Esophagus muscularis mucosa (tissue), 4 donors: ENCODE measurements around the gene FGF14. TPM values are rescaled to one million over a fixed set of nuclear protein-coding genes. Genes with fewer than 3 reads are reported as not detected.

Experiments
- DNase-seq: peaks from one replicate; pipeline ENCODE4 v3.0.0-alpha.2; 2017; ENCODE audit errors: extremely low spot score
- H3K27ac ChIP-seq, 4 donors: fragments of 200-600 bp; sonication (generic); replicated peaks in 1 of 4; 1 replicate in 3 of 4; 2 replicates in 1 of 4; pipeline ENCODE4 v1.5.1; 2016 to 2019; ENCODE audit warnings: mild to moderate bottlenecking in 1 of 4
- H3K27me3 ChIP-seq, 4 donors: fragments of 200-600 bp; sonication (generic); one replicate each; pipeline versions ENCODE4 v1.5.1 to v1.6.0; 2016 to 2019
- H3K36me3 ChIP-seq, 4 donors: fragments of 200-600 bp; sonication (generic); one replicate each; pipeline ENCODE4 v1.5.1; 2016 to 2019
- H3K4me1 ChIP-seq, 4 donors: fragments of 200-600 bp; sonication (generic); one replicate each; pipeline ENCODE4 v1.5.1; 2016 to 2019
- H3K4me3 ChIP-seq, 4 donors: fragments of 200-600 bp; sonication (generic); 1 replicate in 2 of 4; 2 replicates in 2 of 4; pipeline ENCODE4 v1.5.1; 2016 to 2019; ENCODE audit warnings: mild to moderate bottlenecking in 4 of 4, moderate library complexity in 1 of 4
- H3K9me3 ChIP-seq, 4 donors: fragments of 200-600 bp; sonication (generic); 1 replicate in 3 of 4; 2 replicates in 1 of 4; pipeline ENCODE4 v1.5.1; 2016 to 2019
- EP300 ChIP-seq: sonication (generic); formaldehyde crosslinking; IDR thresholded peaks from one replicate; pipeline ENCODE4 v1.6.1; 2017; ENCODE audit warnings: antibody characterized with exemption
- POLR2A ChIP-seq: fragments of 450-650 bp; IDR thresholded peaks from one replicate; pipeline ENCODE4 v1.6.1; 2017; ENCODE audit warnings: antibody characterized with exemption, moderate library complexity, mild to moderate bottlenecking, low read depth
- POLR2AphosphoS5 ChIP-seq, 2 donors: sonication (generic); formaldehyde crosslinking; IDR thresholded peaks; one replicate each; pipeline ENCODE4 v1.6.1; 2017; ENCODE audit warnings: antibody characterized with exemption in 2 of 2
- WGBS: methylation state at CpG from one replicate; pipeline ENCODE4 v1.1.5; 2018; 5-methylcytosine and 5-hydroxymethylcytosine counted together
- intact Hi-C: fragments of 100-400 bp; cut with DNase I; formaldehyde crosslinking; loops from one replicate; pipeline ENCODE4 v1.15.1; 2023
- total RNA-seq, 4 donors: library from RNA; depleted of rRNA; stranded (reverse); fragments of >200 nt; gene quantifications; one replicate each; pipeline versions ENCODE4 v1.1.0 to v1.2.1, GENCODE V29; 2016
- TF ChIP-seq, protein P1 (sequence below), 3 experiments: fragments of 200-600 bp in 2 of 3; fragments of 450-650 bp in 1 of 3; sonication (generic) in 2 of 3; IDR thresholded peaks; one replicate each; pipeline ENCODE4 v1.5.1; 2017 to 2019; ENCODE audit warnings: antibody characterized with exemption in 3 of 3, mild to moderate bottlenecking in 2 of 3, moderate library complexity in 1 of 3

FGF14 gene
- total RNA-seq, 4 donors from 2014 or later, result 0.33 to 2.1 (median 0.87) TPM

DNA sequence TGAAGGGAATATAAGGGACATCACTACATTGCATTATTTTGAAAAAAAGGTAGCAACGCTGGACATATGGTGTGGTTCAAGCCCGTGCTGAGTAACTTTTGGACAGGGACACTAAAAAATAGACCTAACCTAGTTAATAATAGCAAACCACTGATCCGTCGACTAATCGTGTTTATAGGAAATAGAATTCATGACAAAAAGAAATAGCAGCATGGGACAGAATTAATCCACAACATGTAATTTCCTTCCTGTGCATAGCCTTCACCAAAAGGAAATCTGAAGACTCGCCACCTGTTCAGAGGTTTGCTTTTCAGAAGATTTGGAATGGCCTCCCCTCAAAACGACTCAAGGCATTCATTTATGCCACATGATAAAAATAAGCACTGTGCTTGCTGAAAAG lies 128.7 kb downstream of the FGF14 start:
- TF ChIP-seq EP300 (no peak), POLR2A (no peak), POLR2AphosphoS5 (IDR thresholded peaks at IDR 0.05) (no peak)
- TF ChIP-seq, protein P1, sequence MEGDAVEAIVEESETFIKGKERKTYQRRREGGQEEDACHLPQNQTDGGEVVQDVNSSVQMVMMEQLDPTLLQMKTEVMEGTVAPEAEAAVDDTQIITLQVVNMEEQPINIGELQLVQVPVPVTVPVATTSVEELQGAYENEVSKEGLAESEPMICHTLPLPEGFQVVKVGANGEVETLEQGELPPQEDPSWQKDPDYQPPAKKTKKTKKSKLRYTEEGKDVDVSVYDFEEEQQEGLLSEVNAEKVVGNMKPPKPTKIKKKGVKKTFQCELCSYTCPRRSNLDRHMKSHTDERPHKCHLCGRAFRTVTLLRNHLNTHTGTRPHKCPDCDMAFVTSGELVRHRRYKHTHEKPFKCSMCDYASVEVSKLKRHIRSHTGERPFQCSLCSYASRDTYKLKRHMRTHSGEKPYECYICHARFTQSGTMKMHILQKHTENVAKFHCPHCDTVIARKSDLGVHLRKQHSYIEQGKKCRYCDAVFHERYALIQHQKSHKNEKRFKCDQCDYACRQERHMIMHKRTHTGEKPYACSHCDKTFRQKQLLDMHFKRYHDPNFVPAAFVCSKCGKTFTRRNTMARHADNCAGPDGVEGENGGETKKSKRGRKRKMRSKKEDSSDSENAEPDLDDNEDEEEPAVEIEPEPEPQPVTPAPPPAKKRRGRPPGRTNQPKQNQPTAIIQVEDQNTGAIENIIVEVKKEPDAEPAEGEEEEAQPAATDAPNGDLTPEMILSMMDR (IDR thresholded peaks at IDR 0.05), result no peak
- H3K4me1 ChIP-seq, result peaks cover 0 to 31% (median 21%) of the 10 kb centered on the region in 4 donors
- 51% methylated on average over 7 of the region's 7 CpGs for WGBS
- no peak for DNase-seq
- no peak overlapping the region for H3K4me3 ChIP-seq
- H3K9me3 ChIP-seq, result no peaks in the 10 kb centered on the region
- intact Hi-C loops, result no loop called here
- peak overlapping the region in 2 of 4 donors; percentile 42 to 57 for H3K27ac ChIP-seq
- H3K36me3 ChIP-seq, result no peaks in the 10 kb centered on the region
- H3K27me3 ChIP-seq, result no peaks in the 10 kb centered on the region

DNA sequence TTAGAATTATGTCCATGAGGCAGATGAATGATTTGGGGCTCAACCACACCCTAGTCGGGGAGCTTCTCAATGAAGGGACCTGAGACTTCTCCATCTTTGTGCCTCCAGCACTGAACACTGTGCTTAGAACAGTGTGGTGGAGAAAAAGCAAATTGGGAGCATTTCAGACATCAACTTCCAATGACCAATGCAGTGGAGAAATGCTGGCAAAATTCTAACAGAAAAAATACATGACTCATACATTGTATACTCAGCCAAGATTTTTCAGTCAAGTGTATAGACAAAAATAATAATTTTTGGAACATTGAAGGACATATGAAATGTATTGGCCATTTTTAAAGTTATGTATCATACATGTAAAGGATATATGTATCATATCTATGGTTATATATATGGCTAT lies 134.7 kb downstream of the FGF14 start:
- H3K4me1 ChIP-seq, result peaks cover 0 to 6% (median 2%) of the 10 kb centered on the region in 4 donors
- no peaks in the 10 kb centered on the region for H3K9me3 ChIP-seq
- no peak overlapping the region for H3K4me3 ChIP-seq
- no peaks in the 10 kb centered on the region for H3K36me3 ChIP-seq
- intact Hi-C loops, result no loop called here
- DNase-seq, result no peak
- no peak overlapping the region for H3K27ac ChIP-seq
- TF ChIP-seq POLR2AphosphoS5 (IDR thresholded peaks at IDR 0.05) (no peak), EP300 (no peak), POLR2A (no peak)
- TF ChIP-seq, protein P1 (IDR thresholded peaks at IDR 0.05), result no peak
- no peaks in the 10 kb centered on the region for H3K27me3 ChIP-seq
- WGBS, result 81% methylated on average over 1 of the region's 1 CpG

DNA sequence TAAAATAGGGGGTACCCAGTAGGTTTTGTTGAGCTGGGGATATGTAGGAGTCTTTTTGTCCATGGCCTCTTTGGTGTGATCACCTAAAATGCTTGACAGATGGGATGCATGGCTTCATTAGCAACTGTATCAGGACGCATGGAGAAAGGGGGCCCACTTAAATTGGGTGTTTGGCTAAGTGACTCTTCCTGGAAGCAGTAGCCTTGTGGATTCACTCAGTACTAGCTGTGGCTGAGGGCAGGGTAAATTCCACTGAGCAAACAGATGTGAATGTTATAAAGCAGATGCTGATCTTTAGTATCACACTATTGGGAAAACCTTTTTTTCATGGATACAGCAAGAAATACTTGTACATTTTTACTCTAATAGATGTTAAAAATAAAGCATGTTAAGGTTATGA lies 140.0 kb downstream of the FGF14 start:
- Histone ChIP-seq H3K4me3 (no peak overlapping the region), H3K27ac (no peak overlapping the region), H3K4me1 (peaks cover 5 to 12% (median 9%) of the 10 kb centered on the region in 4 donors), H3K9me3 (no peaks in the 10 kb centered on the region), H3K27me3 (no peaks in the 10 kb centered on the region), H3K36me3 (no peaks in the 10 kb centered on the region)
- WGBS, result 47% methylated on average over 1 of the region's 1 CpG
- intact Hi-C loops, result no loop called here
- TF ChIP-seq EP300 (no peak), POLR2AphosphoS5 (IDR thresholded peaks at IDR 0.05) (no peak), POLR2A (no peak)
- TF ChIP-seq, protein P1 (IDR thresholded peaks at IDR 0.05), result no peak
- DNase-seq, result no peak

DNA sequence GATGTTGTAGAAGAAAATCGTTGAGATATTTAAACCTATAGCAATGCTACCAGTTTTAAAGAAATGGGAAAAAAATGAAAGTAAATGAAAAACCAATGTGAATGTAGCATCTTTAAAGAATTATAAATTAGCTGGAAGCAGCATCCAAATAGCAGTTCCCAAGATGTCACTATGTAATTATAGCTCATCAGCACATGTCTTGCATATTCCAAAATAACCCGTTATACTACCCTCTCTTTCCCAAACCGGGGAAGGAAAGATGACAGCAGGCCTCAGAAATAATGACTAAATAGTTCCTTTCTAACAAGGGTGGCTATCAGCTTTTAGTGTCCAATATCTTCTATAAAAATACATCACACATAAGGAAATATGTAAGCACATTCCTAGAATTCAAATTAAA lies 140.5 kb downstream of the FGF14 start:
- H3K4me3 ChIP-seq, result no peak overlapping the region
- H3K9me3 ChIP-seq, result no peaks in the 10 kb centered on the region
- 69% methylated on average over 3 of the region's 3 CpGs for WGBS
- no peak for DNase-seq
- intact Hi-C loops, result no loop called here
- H3K27ac ChIP-seq, result no peak overlapping the region
- no peaks in the 10 kb centered on the region for H3K36me3 ChIP-seq
- H3K4me1 ChIP-seq, result peaks cover 5 to 12% (median 9%) of the 10 kb centered on the region in 4 donors
- H3K27me3 ChIP-seq, result no peaks in the 10 kb centered on the region
- no peak for TF ChIP-seq POLR2A
- no peak for TF ChIP-seq EP300
- TF ChIP-seq POLR2AphosphoS5 (IDR thresholded peaks at IDR 0.05), result no peak
- TF ChIP-seq, protein P1 (IDR thresholded peaks at IDR 0.05), result no peak

DNA sequence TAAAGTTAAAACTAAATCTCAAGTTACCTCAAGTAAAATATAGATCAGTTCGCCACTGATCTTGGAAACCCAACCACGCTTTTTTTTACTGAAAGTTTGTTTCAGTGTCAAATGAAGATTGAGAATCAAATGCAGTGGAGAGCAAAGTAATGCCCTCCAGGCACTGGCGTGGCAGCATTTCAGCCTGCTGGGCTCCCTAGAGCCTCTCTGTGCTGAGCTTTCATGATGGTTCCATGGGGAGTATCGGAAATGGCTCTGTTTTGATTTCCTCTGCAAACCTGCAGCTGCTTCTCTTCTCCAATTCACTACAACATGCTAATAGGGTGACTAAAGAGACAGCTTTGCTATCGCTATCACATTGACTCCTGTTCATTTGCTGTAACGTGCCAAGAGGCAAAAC lies 141.6 kb downstream of the FGF14 start:
- H3K4me3 ChIP-seq, result no peak overlapping the region
- intact Hi-C loops, result no loop called here
- no peaks in the 10 kb centered on the region for H3K36me3 ChIP-seq
- TF ChIP-seq, protein P1 (IDR thresholded peaks at IDR 0.05), result no peak
- no peak for TF ChIP-seq EP300
- H3K4me1 ChIP-seq, result peaks cover 5 to 12% (median 9%) of the 10 kb centered on the region in 4 donors
- no peak overlapping the region for H3K27ac ChIP-seq
- H3K9me3 ChIP-seq, result no peaks in the 10 kb centered on the region
- no peaks in the 10 kb centered on the region for H3K27me3 ChIP-seq
- 82% methylated on average over 6 of the region's 6 CpGs for WGBS
- DNase-seq, result no peak
